K562 (cell line): ENCODE data around the gene ZNF672. TPM values are rescaled to one million over a fixed set of nuclear protein-coding genes. Genes with fewer than 3 reads are reported as not detected.

ENCODE experiments used
- ATAC-seq: fragments of 200-7000 bp; cut with Tn5 transposase; 3 replicates; pipeline ENCODE4 v1.9.1; 2020; ENCODE audit warnings: moderate library complexity
- BruUV-seq: library from RNA; stranded (reverse); fragments of 400-500 nt; replicated peaks from 2 replicates; lab custom pipeline; 2021; lab: Mats Ljungman, UMichigan
- CTCF ChIA-PET: fragments of 300-600 bp; formaldehyde crosslinking; extraction: SDS; loops from one replicate; lab custom pipeline; 2021; ENCODE audit warnings: low intra/inter-chr PET ratio; lab: Yijun Ruan, JAX
- POLR2A ChIA-PET: fragments of 300-600, 350-650 bp; sonication (Branson Sonifier 250); formaldehyde crosslinking; extraction: SDS; loops from one replicate; lab custom pipeline; 2021; ENCODE audit warnings: antibody characterized with exemption, inconsistent platforms; lab: Yijun Ruan, JAX
- DNase-seq, 4 experiments: peaks; one replicate each; pipeline versions ENCODE4 v3.0.0 to v3.0.0-alpha.2; 2011 to 2018; ENCODE audit warnings: low spot score in 3 of 4, mixed read lengths in 3 of 4; ENCODE audit errors: extremely low read depth in 1 of 4
- FAIRE-seq: peaks from 2 replicates; lab custom pipeline; 2011; peaks lifted over from hg19 to GRCh38; lab: Jason Lieb, UNC
- H2AFZ ChIP-seq: 2 replicates; pipeline ENCODE4 v1.6.0; 2011; ENCODE audit warnings: low read depth, low read length, control low read depth, inconsistent platforms
- H3K27ac ChIP-seq: fragments of 200-600 bp; 3 replicates; pipeline ENCODE4 v1.8.0; 2011; ENCODE audit warnings: low read depth, mild to moderate bottlenecking, control low read depth, inconsistent platforms, low read length, moderate library complexity, mixed read lengths; ENCODE audit errors: extremely low read depth
- H3K27me3 ChIP-seq, 2 experiments: fragments of 300-600 bp in 1 of 2; 2 replicates in 1 of 2; 3 replicates in 1 of 2; pipeline versions ENCODE4 v1.6.0 to v1.8.0; 2011; ENCODE audit warnings: inconsistent platforms in 2 of 2, low read length in 2 of 2, mild to moderate bottlenecking in 1 of 2, mixed read lengths in 1 of 2, moderate library complexity in 1 of 2; ENCODE audit not compliant: control insufficient read depth in 2 of 2, insufficient read depth in 2 of 2
- H3K36me3 ChIP-seq: fragments of 300-600 bp; 3 replicates; pipeline ENCODE4 v1.8.0; 2011; ENCODE audit warnings: mild to moderate bottlenecking, low read length, inconsistent platforms; ENCODE audit not compliant: control insufficient read depth, insufficient read depth
- H3K4me1 ChIP-seq, 2 experiments: fragments of 200-600 bp in 1 of 2; replicated peaks in 1 of 2; 2 replicates in 1 of 2; 3 replicates in 1 of 2; pipeline versions ENCODE4 v1.5.1 to v1.8.0; 2011; ENCODE audit warnings: inconsistent platforms in 2 of 2, low read length in 2 of 2, mild to moderate bottlenecking in 1 of 2, mixed read lengths in 1 of 2, moderate library complexity in 1 of 2; ENCODE audit not compliant: control insufficient read depth in 2 of 2, insufficient read depth in 2 of 2
- H3K4me2 ChIP-seq: 2 replicates; pipeline ENCODE4 v1.6.1; 2011; ENCODE audit warnings: low read length, control low read depth, inconsistent platforms, mixed read lengths; ENCODE audit not compliant: insufficient read depth
- H3K4me3 ChIP-seq: fragments of 200-600 bp; sonication (generic), shearing (Covaris generic); 2 replicates; pipeline ENCODE4 v1.5.1; 2016; ENCODE audit warnings: control low read depth, inconsistent platforms
- H3K79me2 ChIP-seq: fragments of 200-600 bp; 3 replicates; pipeline ENCODE4 v1.8.0; 2011; ENCODE audit warnings: low read length, inconsistent platforms; ENCODE audit not compliant: control insufficient read depth, insufficient read depth
- H3K9ac ChIP-seq, 2 experiments: 2 replicates each; pipeline versions ENCODE4 v1.6.0 to v1.6.1; 2011; ENCODE audit warnings: low read depth in 2 of 2, low read length in 2 of 2, control low read depth in 1 of 2, inconsistent platforms in 1 of 2, mild to moderate bottlenecking in 1 of 2, mixed read lengths in 1 of 2; ENCODE audit not compliant: insufficient read depth in 1 of 2
- H3K9me1 ChIP-seq: one replicate; pipeline ENCODE4 v1.6.0; 2011; ENCODE audit warnings: inconsistent platforms, mild to moderate bottlenecking, low read length, moderate library complexity; ENCODE audit not compliant: control insufficient read depth, insufficient read depth
- H3K9me3 ChIP-seq: replicated peaks from 2 replicates; pipeline ENCODE4 v1.5.1; 2011; ENCODE audit warnings: low read depth, low read length, inconsistent platforms; ENCODE audit not compliant: control insufficient read depth, insufficient read depth
- H4K20me1 ChIP-seq: replicated peaks from 2 replicates; pipeline ENCODE4 v1.6.1; 2011; ENCODE audit warnings: low read length, inconsistent platforms, mixed read lengths; ENCODE audit not compliant: control insufficient read depth, insufficient read depth
- ARID2 ChIP-seq: fragments of 450-650 bp; IDR thresholded peaks from 2 replicates; pipeline ENCODE4 v1.6.1; 2017; ENCODE audit warnings: antibody characterized with exemption, mild to moderate bottlenecking
- CBX5 ChIP-seq: IDR thresholded peaks from 2 replicates; pipeline ENCODE4 v1.6.1; 2014; ENCODE audit warnings: low read depth, borderline replicate concordance
- JUN ChIP-seq, 2 experiments: sonication (generic) in 1 of 2; formaldehyde crosslinking in 1 of 2; IDR thresholded peaks; 2 replicates each; pipeline versions ENCODE4 v1.6.1 to v1.8.0; 2012 to 2022; ENCODE audit warnings: borderline replicate concordance in 2 of 2, mild to moderate bottlenecking in 2 of 2, improper control_type of control experiment in 1 of 2, low read depth in 1 of 2, low read length in 1 of 2, missing genetic modification reagents in 1 of 2
- POLR2G ChIP-seq: fragments of 200-400 bp; formaldehyde crosslinking; IDR thresholded peaks from 2 replicates; pipeline ENCODE4 v1.6.1; 2017; ENCODE audit warnings: low read depth, mild to moderate bottlenecking, antibody characterized with exemption, low read length, moderate library complexity
- PTBP1 ChIP-seq: fragments of 200-400 bp; formaldehyde crosslinking; IDR thresholded peaks from 2 replicates; pipeline ENCODE4 v1.6.1; 2017; ENCODE audit warnings: low read depth, low read length
- RAD21 ChIP-seq, 2 experiments: fragments of 250-450 bp in 1 of 2; fragments of 450-650 bp in 1 of 2; sonication (Bioruptor Pico) in 1 of 2; formaldehyde crosslinking in 1 of 2; IDR thresholded peaks in 1 of 2; conservative IDR thresholded peaks in 1 of 2; 2 replicates each; pipeline versions ENCODE4 v1.4.0 to v1.8.0; 2020 to 2022; ENCODE audit warnings: mild to moderate bottlenecking in 2 of 2, moderate library complexity in 1 of 2
- RBFOX2 ChIP-seq: fragments of 200-400 bp; formaldehyde crosslinking; IDR thresholded peaks from 2 replicates; pipeline ENCODE4 v1.6.1; 2017; ENCODE audit warnings: low read depth, mild to moderate bottlenecking, low read length, moderate library complexity
- WGBS: fragments of 100-300 bp; shearing (Covaris generic); methylation state at CpG from one replicate; pipeline ENCODE4 v1.1.6; 2016; ENCODE audit warnings: low coverage, mixed read lengths; ENCODE audit not compliant: insufficient coverage; ENCODE audit errors: missing lambda C conversion rate; 5-methylcytosine and 5-hydroxymethylcytosine counted together
- in situ Hi-C: fragments of 300-500 bp; cut with MboI; formaldehyde crosslinking; loops from 4 replicates; pipeline ENCODE4 v1.15.0; 2018; ENCODE audit warnings: inconsistent platforms, mixed read lengths
- intact Hi-C: fragments of 100-400 bp; cut with micrococcal nuclease; formaldehyde crosslinking; loops from 2 replicates; pipeline ENCODE4 v1.14.2; 2022
- polyA plus RNA-seq, 8 experiments: library from polyadenylated mRNA; depleted of rRNA in 4 of 8; stranded (reverse) in 5 of 8; unstranded in 3 of 8; fragments of >200 nt; fragmentation: Nextera tagmentation in 2 of 8; fragmentation: Illumina TruSeq in 1 of 8; extraction: Ambion mirVana in 2 of 8; extraction: Trizol in 1 of 8; gene quantifications; 2 replicates each; pipeline versions ENCODE4 v1.2.1 to v1.2.3, GENCODE V29; 2011 to 2014; ENCODE audit warnings: inconsistent platforms in 1 of 8, missing spikeins in 1 of 8
- total RNA-seq, 7 experiments: library from RNA; depleted of rRNA in 6 of 7; stranded (reverse); fragments of >200 nt in 6 of 7; fragmentation: Illumina TruSeq in 2 of 7; extraction: Trizol in 2 of 7; gene quantifications; 2 replicates each; pipeline versions ENCODE4 v1.2.1 to v1.2.3, GENCODE V29; 2011 to 2021; ENCODE audit warnings: low replicate concordance in 1 of 7
- TF ChIP-seq, protein P1 (sequence below), 3 experiments: IDR thresholded peaks in 2 of 3; conservative IDR thresholded peaks in 1 of 3; 2 replicates each; pipeline ENCODE4 v1.5.1; 2011 to 2012; ENCODE audit warnings: low read length in 3 of 3, mild to moderate bottlenecking in 3 of 3, control low read depth in 2 of 3, improper control_type of control experiment in 1 of 3, inconsistent platforms in 1 of 3, low read depth in 1 of 3, mixed read lengths in 1 of 3, moderate library complexity in 1 of 3; ENCODE audit not compliant: insufficient read depth in 2 of 3
- TF ChIP-seq, protein P2 (sequence below): sonication (generic); formaldehyde crosslinking; IDR thresholded peaks from 2 replicates; pipeline ENCODE4 v1.8.1; 2023; ENCODE audit warnings: mild to moderate bottlenecking, missing genetic modification reagents

The ZNF672 gene
- total and polyA plus RNA-seq, 9 of the 15 experiments (the other 6 are each of a cell fraction or from before 2014, with no cell fraction given): 1.9 to 57.9 (median 24.1) TPM

DNA sequence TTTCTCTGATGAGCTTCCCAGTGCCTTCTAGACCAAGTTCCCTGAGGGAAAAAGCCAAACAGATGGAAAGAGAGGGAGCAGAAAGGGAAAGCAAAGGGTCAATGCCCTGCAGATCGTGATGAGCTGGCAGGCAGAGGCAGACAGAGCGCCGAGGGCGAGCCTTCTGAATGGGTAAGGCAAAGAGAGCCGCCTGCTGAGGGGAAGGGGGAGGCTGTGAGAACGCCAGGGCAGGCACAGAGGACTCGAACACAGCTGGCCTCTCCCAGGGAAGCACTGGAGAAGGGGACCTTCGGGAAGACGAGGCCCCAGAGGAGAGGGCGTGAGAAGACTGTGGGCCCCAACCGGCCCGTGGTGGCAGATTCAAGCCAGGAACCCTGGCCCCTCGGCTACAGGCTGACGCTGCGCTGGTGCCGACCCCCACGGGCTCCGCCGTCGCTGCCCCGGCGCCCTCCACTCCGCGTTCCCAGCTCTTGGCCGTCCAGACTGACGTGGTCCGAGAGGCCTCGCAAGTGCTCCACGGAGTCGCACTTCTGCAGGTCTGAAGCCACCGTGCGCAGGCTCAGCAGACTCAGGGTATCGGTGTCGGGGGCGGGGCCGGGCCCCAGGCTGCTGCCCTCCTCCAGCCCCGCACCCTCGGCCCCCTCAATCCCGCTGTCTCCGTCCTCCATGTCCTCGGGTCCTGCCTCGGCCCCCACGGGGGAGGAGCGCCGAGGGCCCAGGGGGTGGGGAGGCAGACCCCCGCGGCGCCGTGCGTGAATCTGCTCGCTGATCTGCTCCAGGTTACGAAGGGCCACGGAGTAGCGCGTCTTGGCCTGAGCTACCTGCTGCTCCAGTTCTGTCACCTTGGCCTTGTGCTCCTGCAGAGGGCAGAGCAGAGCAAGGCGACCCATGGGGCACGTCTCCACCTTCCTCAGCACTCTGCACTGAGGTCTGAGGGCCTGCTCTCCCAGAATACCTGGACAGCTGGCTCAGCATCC is 26.2 kb upstream of the ZNF672 start:
- Histone ChIP-seq H3K27ac (no peak overlapping the region), H4K20me1 (0 out of 2 replicates have a peak, but pooled peaks cover 4% of the 10 kb centered on the region), H3K9ac (no peak overlapping the region), H2AFZ (no peak overlapping the region), H3K79me2 (no peaks in the 10 kb centered on the region), H3K27me3 (no peaks in the 10 kb centered on the region), H3K4me2 (no peak overlapping the region), H3K9me1 (no peaks in the 10 kb centered on the region), H3K36me3 (peaks cover 49% of the 10 kb centered on the region), H3K4me3 (no peak overlapping the region), H3K9me3 (no peaks in the 10 kb centered on the region), H3K4me1 (peaks cover 0 to 6% of the 10 kb centered on the region in 2 experiments; a peak in 2 of 5 replicates)
- no peak for TF ChIP-seq PTBP1
- TF ChIP-seq RAD21 (CRISPR knock-in tag; conservative IDR thresholded peaks at IDR 0.05 in 1 of 2, IDR thresholded peaks at IDR 0.05 in 1 of 2): peak in 1 of 2 experiments; percentile 44; a peak in 1 of 4 replicates
- no peak for TF ChIP-seq JUN (IDR thresholded peaks at IDR 0.05; ENCODE audit: borderline replicate concordance, low read depth, low read length)
- TF ChIP-seq JUN (CRISPR knock-in tag; IDR thresholded peaks at IDR 0.05; ENCODE audit: borderline replicate concordance): no peak
- no peak for TF ChIP-seq ARID2
- TF ChIP-seq RBFOX2: peak; percentile 31
- peak; percentile 52 for TF ChIP-seq POLR2G
- no peak for TF ChIP-seq CBX5
- TF ChIP-seq, protein P1, sequence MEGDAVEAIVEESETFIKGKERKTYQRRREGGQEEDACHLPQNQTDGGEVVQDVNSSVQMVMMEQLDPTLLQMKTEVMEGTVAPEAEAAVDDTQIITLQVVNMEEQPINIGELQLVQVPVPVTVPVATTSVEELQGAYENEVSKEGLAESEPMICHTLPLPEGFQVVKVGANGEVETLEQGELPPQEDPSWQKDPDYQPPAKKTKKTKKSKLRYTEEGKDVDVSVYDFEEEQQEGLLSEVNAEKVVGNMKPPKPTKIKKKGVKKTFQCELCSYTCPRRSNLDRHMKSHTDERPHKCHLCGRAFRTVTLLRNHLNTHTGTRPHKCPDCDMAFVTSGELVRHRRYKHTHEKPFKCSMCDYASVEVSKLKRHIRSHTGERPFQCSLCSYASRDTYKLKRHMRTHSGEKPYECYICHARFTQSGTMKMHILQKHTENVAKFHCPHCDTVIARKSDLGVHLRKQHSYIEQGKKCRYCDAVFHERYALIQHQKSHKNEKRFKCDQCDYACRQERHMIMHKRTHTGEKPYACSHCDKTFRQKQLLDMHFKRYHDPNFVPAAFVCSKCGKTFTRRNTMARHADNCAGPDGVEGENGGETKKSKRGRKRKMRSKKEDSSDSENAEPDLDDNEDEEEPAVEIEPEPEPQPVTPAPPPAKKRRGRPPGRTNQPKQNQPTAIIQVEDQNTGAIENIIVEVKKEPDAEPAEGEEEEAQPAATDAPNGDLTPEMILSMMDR (IDR thresholded peaks at IDR 0.05 in 2 of 3, conservative IDR thresholded peaks at IDR 0.05 in 1 of 3; ENCODE audit: insufficient read depth in 2 of 3, low read depth in 1 of 3, low read length in 3 of 3): peak; percentile 17 to 41 (median 40); a peak in 3 of 6 replicates
- TF ChIP-seq, protein P2, sequence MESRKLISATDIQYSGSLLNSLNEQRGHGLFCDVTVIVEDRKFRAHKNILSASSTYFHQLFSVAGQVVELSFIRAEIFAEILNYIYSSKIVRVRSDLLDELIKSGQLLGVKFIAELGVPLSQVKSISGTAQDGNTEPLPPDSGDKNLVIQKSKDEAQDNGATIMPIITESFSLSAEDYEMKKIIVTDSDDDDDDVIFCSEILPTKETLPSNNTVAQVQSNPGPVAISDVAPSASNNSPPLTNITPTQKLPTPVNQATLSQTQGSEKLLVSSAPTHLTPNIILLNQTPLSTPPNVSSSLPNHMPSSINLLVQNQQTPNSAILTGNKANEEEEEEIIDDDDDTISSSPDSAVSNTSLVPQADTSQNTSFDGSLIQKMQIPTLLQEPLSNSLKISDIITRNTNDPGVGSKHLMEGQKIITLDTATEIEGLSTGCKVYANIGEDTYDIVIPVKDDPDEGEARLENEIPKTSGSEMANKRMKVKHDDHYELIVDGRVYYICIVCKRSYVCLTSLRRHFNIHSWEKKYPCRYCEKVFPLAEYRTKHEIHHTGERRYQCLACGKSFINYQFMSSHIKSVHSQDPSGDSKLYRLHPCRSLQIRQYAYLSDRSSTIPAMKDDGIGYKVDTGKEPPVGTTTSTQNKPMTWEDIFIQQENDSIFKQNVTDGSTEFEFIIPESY (CRISPR knock-in tag): 0 out of 2 replicates have a peak, but pooled peaks have one; percentile 13
- ATAC-seq: peak; percentile 78
- no peak for FAIRE-seq
- 95% methylated on average over 22 of the region's 57 CpGs for WGBS
- CTCF ChIA-PET: no interaction called here
- BruUV-seq: no TSS peak
- intact Hi-C loops (no loop called here), in situ Hi-C loops (no loop called here)
- POLR2A ChIA-PET: interaction anchor here (0.7 to 2.1 kb wide), 3 partner anchors 8 to 14 kb away, joined by 3 to 9 read pairs (median 4); partner anchors contain the start of gene SH3BP5L
- DNase-seq: peak in 3 of 4 experiments; percentile 11 to 34 (median 28)
